CD8-positive, alpha-beta memory T cell (primary cell): ENCODE data around the gene DAO. TPM values are rescaled to one million over a fixed set of nuclear protein-coding genes. Genes with fewer than 3 reads are reported as not detected.
A peak's percentile ranks its signal among the peaks of the same experiment; 100 is the strongest.
"Not testable (repeated sequence)": the region's sequence is repeated elsewhere in the genome, so short reads cannot be mapped to it uniquely, and the experiment has no call there.

Source experiments
- CTCF ChIA-PET: fragments of 350-600 bp; sonication (Branson Sonifier 250); formaldehyde crosslinking; loops from one replicate; lab custom pipeline; 2021; ENCODE audit warnings: antibody characterized with exemption; lab: Charles Lee
- POLR2A ChIA-PET: fragments of 350-600 bp; sonication (Branson Sonifier 250); formaldehyde crosslinking; loops from one replicate; lab custom pipeline; 2021; ENCODE audit warnings: antibody characterized with exemption; lab: Charles Lee
- DNase-seq, 5 donors: peaks; one replicate each; pipeline versions ENCODE4 v3.0.0 to v3.0.0-alpha.2; 2020 to 2022; ENCODE audit warnings: mixed read lengths in 1 of 5
- H3K27ac ChIP-seq: one replicate; pipeline ENCODE4 v1.7.0; 2013; ENCODE audit warnings: low read depth, mild to moderate bottlenecking, low read length, moderate library complexity
- H3K27me3 ChIP-seq: 2 replicates; pipeline ENCODE4 v1.7.0; 2013; ENCODE audit warnings: low read length, mild to moderate bottlenecking; ENCODE audit not compliant: insufficient read depth, poor library complexity, severe bottlenecking
- H3K36me3 ChIP-seq: 2 replicates; pipeline ENCODE4 v1.7.0; 2013; ENCODE audit warnings: mild to moderate bottlenecking, low read length, moderate library complexity; ENCODE audit not compliant: insufficient read depth
- H3K4me1 ChIP-seq: 2 replicates; pipeline ENCODE4 v1.7.0; 2013; ENCODE audit warnings: mild to moderate bottlenecking, low read length, moderate library complexity; ENCODE audit not compliant: insufficient read depth
- H3K4me3 ChIP-seq: 2 replicates; pipeline ENCODE4 v1.7.0; 2013; ENCODE audit warnings: mild to moderate bottlenecking, low read length
- H3K9me3 ChIP-seq: 2 replicates; pipeline ENCODE4 v1.7.0; 2013; ENCODE audit warnings: mild to moderate bottlenecking, low read length
- H3K27ac Mint-ChIP-seq, 8 donors: one replicate each; pipeline ENCODE4 v1.8.0; 2020 to 2021; ENCODE audit warnings: mixed read lengths in 8 of 8, mild to moderate bottlenecking in 6 of 8, inconsistent platforms in 3 of 8, moderate library complexity in 3 of 8
- H3K27me3 Mint-ChIP-seq, 2 donors: one replicate each; pipeline ENCODE4 v1.8.0; 2020 to 2021; ENCODE audit warnings: mixed read lengths in 2 of 2, mild to moderate bottlenecking in 1 of 2, moderate library complexity in 1 of 2
- H3K36me3 Mint-ChIP-seq, 3 donors: one replicate each; pipeline ENCODE4 v1.8.0; 2020 to 2021; ENCODE audit warnings: mixed read lengths in 3 of 3, inconsistent platforms in 1 of 3, mild to moderate bottlenecking in 1 of 3
- H3K4me1 Mint-ChIP-seq, 3 donors: one replicate each; pipeline ENCODE4 v1.8.0; 2020 to 2021; ENCODE audit warnings: mixed read lengths in 3 of 3, inconsistent platforms in 1 of 3, mild to moderate bottlenecking in 1 of 3
- H3K4me3 Mint-ChIP-seq, 7 donors: one replicate each; pipeline ENCODE4 v1.8.0; 2020 to 2021; ENCODE audit warnings: mixed read lengths in 7 of 7, mild to moderate bottlenecking in 6 of 7, moderate library complexity in 4 of 7, inconsistent platforms in 2 of 7
- H3K9me3 Mint-ChIP-seq, 5 donors: one replicate each; pipeline ENCODE4 v1.8.0; 2020 to 2022; ENCODE audit warnings: mixed read lengths in 5 of 5, mild to moderate bottlenecking in 3 of 5, moderate library complexity in 2 of 5, inconsistent platforms in 1 of 5
- polyA plus RNA-seq: library from polyadenylated mRNA; unstranded; fragments of 300-500 nt; fragmentation: Illumina TruSeq; gene quantifications from one replicate; pipeline ENCODE4 v1.2.3, GENCODE V29; 2021
- total RNA-seq, 2 experiments: library from RNA; stranded (reverse); gene quantifications; one replicate each; pipeline ENCODE4 v1.2.3, GENCODE V29; 2021

The DAO gene
- total and polyA plus RNA-seq, 3 experiments from 2014 or later = not detected

- H3K36me3 ChIP-seq, H3K27me3 Mint-ChIP-seq, H3K4me3 Mint-ChIP-seq, DNase-seq, H3K9me3 Mint-ChIP-seq, H3K9me3 ChIP-seq, H3K27me3 ChIP-seq, H3K27ac ChIP-seq, H3K4me3 ChIP-seq: not testable (repeated sequence)
- CTCF ChIA-PET = interaction anchor here (1.4 kb wide), 1 partner anchor 38 kb away, joined by 3 read pairs; no protein-coding TSS in a partner anchor
- H3K4me1 ChIP-seq = peaks cover 24% of the 10 kb centered on the region
- H3K27ac Mint-ChIP-seq = peak overlapping the region in 4 of 8 donors; percentile 45 to 89 (median 73)
- POLR2A ChIA-PET = interaction anchor here (0.8 kb wide), 1 partner anchor 15 kb away, joined by 5 read pairs; the partner anchor contains the start of gene SSH1
- H3K36me3 Mint-ChIP-seq = peaks cover 0 to 33% (median 4%) of the 10 kb centered on the region in 3 donors
- H3K4me1 Mint-ChIP-seq = peaks cover 43 to 56% (median 44%) of the 10 kb centered on the region in 3 donors
Observed at GRCh38 chr12:108841825-108842224, 38.1 kb upstream of the DAO start.

GRCh38 chr12:108842361-108842760 is 37.5 kb upstream of the DAO start:
- Mint-ChIP-seq H3K4me3 (no peak overlapping the region), H3K27me3 (no peaks in the 10 kb centered on the region), H3K4me1 (peaks cover 39 to 52% (median 41%) of the 10 kb centered on the region in 3 donors), H3K27ac (peak overlapping the region in 4 of 8 donors; percentile 21 to 89 (median 78)), H3K9me3 (no peaks in the 10 kb centered on the region), H3K36me3 (peaks cover 0 to 39% (median 4%) of the 10 kb centered on the region in 3 donors)
- CTCF ChIA-PET = interaction anchor here (1.4 kb wide), 1 partner anchor 39 kb away, joined by 3 read pairs; no protein-coding TSS in a partner anchor
- POLR2A ChIA-PET = interaction anchor here (0.8 kb wide), 1 partner anchor 15 kb away, joined by 5 read pairs; the partner anchor contains the start of gene SSH1
- Histone ChIP-seq H3K4me1 (peaks cover 24% of the 10 kb centered on the region), H3K9me3 (no peaks in the 10 kb centered on the region), H3K4me3 (no peak overlapping the region), H3K27ac (no peak overlapping the region), H3K27me3 (no peaks in the 10 kb centered on the region), H3K36me3 (no peaks in the 10 kb centered on the region)
- no peak for DNase-seq

GRCh38 chr12:108843187-108843586 is 36.7 kb upstream of the DAO start:
- Mint-ChIP-seq H3K4me3 (no peak overlapping the region), H3K36me3 (peaks cover 0 to 47% (median 9%) of the 10 kb centered on the region in 3 donors), H3K27ac (peak overlapping the region in 4 of 8 donors; percentile 20 to 82 (median 45)), H3K4me1 (peaks cover 31 to 43% (median 35%) of the 10 kb centered on the region in 3 donors), H3K9me3 (no peaks in the 10 kb centered on the region), H3K27me3 (no peaks in the 10 kb centered on the region)
- ChIA-PET POLR2A (interaction anchor here (1.3 kb wide), 1 partner anchor 14 kb away, joined by 4 read pairs; the partner anchor contains the start of gene SSH1), CTCF (no interaction called here)
- H3K9me3 ChIP-seq = no peaks in the 10 kb centered on the region
- H3K4me1 ChIP-seq = peaks cover 16% of the 10 kb centered on the region
- peaks cover 8% of the 10 kb centered on the region for H3K36me3 ChIP-seq
- no peak overlapping the region for H3K27ac ChIP-seq
- no peak overlapping the region for H3K4me3 ChIP-seq
- peak in 1 of 5 donors; percentile 30 for DNase-seq
- H3K27me3 ChIP-seq = no peaks in the 10 kb centered on the region

GRCh38 chr12:108845696-108846095 is 34.2 kb upstream of the DAO start:
- Mint-ChIP-seq H3K27ac (peak overlapping the region in 4 of 8 donors; percentile 12 to 65 (median 41)), H3K4me3 (no peak overlapping the region), H3K27me3 (no peaks in the 10 kb centered on the region), H3K9me3 (no peaks in the 10 kb centered on the region), H3K4me1 (peaks cover 11 to 23% (median 20%) of the 10 kb centered on the region in 3 donors), H3K36me3 (peaks cover 0 to 55% (median 12%) of the 10 kb centered on the region in 3 donors)
- DNase-seq = no peak
- Histone ChIP-seq H3K36me3 (peaks cover 8% of the 10 kb centered on the region), H3K4me3 (no peak overlapping the region), H3K27me3 (no peaks in the 10 kb centered on the region), H3K4me1 (no peaks in the 10 kb centered on the region), H3K27ac (no peak overlapping the region), H3K9me3 (no peaks in the 10 kb centered on the region)
- CTCF ChIA-PET = no interaction called here
- POLR2A ChIA-PET = no interaction called here

- no peaks in the 10 kb centered on the region for H3K4me1 ChIP-seq
- H3K36me3 Mint-ChIP-seq = peaks cover 0 to 53% (median 14%) of the 10 kb centered on the region in 3 donors
- H3K4me1 Mint-ChIP-seq = peaks cover 6 to 19% (median 17%) of the 10 kb centered on the region in 3 donors
- H3K27ac ChIP-seq = no peak overlapping the region
- no peak for DNase-seq
- no peak overlapping the region for H3K4me3 ChIP-seq
- peaks cover 8% of the 10 kb centered on the region for H3K36me3 ChIP-seq
- H3K9me3 Mint-ChIP-seq = no peaks in the 10 kb centered on the region
- H3K27me3 Mint-ChIP-seq = no peaks in the 10 kb centered on the region
- H3K4me3 Mint-ChIP-seq = no peak overlapping the region
- H3K27ac Mint-ChIP-seq = peak overlapping the region in 1 of 8 donors; percentile 5
- POLR2A ChIA-PET = no interaction called here
- no peaks in the 10 kb centered on the region for H3K9me3 ChIP-seq
- no peaks in the 10 kb centered on the region for H3K27me3 ChIP-seq
- CTCF ChIA-PET = no interaction called here
Observed at GRCh38 chr12:108846290-108846701, 33.6 kb upstream of the DAO start.

- Histone ChIP-seq H3K36me3 (peaks cover 16% of the 10 kb centered on the region), H3K9me3 (no peaks in the 10 kb centered on the region), H3K27ac (no peak overlapping the region), H3K4me3 (no peak overlapping the region), H3K27me3 (no peaks in the 10 kb centered on the region), H3K4me1 (no peaks in the 10 kb centered on the region)
- no peaks in the 10 kb centered on the region for H3K27me3 Mint-ChIP-seq
- H3K9me3 Mint-ChIP-seq = no peaks in the 10 kb centered on the region
- H3K4me1 Mint-ChIP-seq = peaks cover 10 to 18% (median 14%) of the 10 kb centered on the region in 3 donors
- peak overlapping the region in 1 of 8 donors; percentile 85 for H3K27ac Mint-ChIP-seq
- CTCF ChIA-PET = interaction anchor here (1.2 to 1.5 kb wide), 2 partner anchors 10 to 12 kb away, joined by 3 to 4 read pairs; partner anchors contain the start of gene SSH1
- H3K36me3 Mint-ChIP-seq = peaks cover 0 to 57% (median 20%) of the 10 kb centered on the region in 3 donors
- no peak for DNase-seq
- POLR2A ChIA-PET = no interaction called here
- H3K4me3 Mint-ChIP-seq = no peak overlapping the region
Observed at GRCh38 chr12:108847705-108848104, 32.2 kb upstream of the DAO start.

- no peak overlapping the region for H3K4me3 Mint-ChIP-seq
- Histone ChIP-seq H3K9me3 (no peaks in the 10 kb centered on the region), H3K27ac (no peak overlapping the region), H3K4me1 (no peaks in the 10 kb centered on the region), H3K36me3 (peaks cover 18% of the 10 kb centered on the region), H3K27me3 (no peaks in the 10 kb centered on the region), H3K4me3 (no peak overlapping the region)
- no peaks in the 10 kb centered on the region for H3K9me3 Mint-ChIP-seq
- DNase-seq = no peak
- peaks cover 17 to 29% (median 18%) of the 10 kb centered on the region in 3 donors for H3K4me1 Mint-ChIP-seq
- CTCF ChIA-PET = interaction anchor here (1.1 to 1.2 kb wide), 2 partner anchors 101 to 186 kb away, joined by 3 read pairs; no protein-coding TSS in a partner anchor
- H3K27ac Mint-ChIP-seq = peak overlapping the region in 3 of 8 donors; percentile 19 to 87 (median 43)
- H3K27me3 Mint-ChIP-seq = no peaks in the 10 kb centered on the region
- POLR2A ChIA-PET = no interaction called here
- peaks cover 0 to 53% (median 17%) of the 10 kb centered on the region in 3 donors for H3K36me3 Mint-ChIP-seq
Observed at GRCh38 chr12:108849660-108850059, 30.2 kb upstream of the DAO start.

- Histone ChIP-seq H3K27ac (no peak overlapping the region), H3K36me3 (peaks cover 18% of the 10 kb centered on the region), H3K27me3 (no peaks in the 10 kb centered on the region), H3K4me3 (no peak overlapping the region), H3K9me3 (no peaks in the 10 kb centered on the region), H3K4me1 (peaks cover 6% of the 10 kb centered on the region)
- H3K4me3 Mint-ChIP-seq = no peak overlapping the region
- no peaks in the 10 kb centered on the region for H3K27me3 Mint-ChIP-seq
- H3K36me3 Mint-ChIP-seq = peaks cover 0 to 50% (median 16%) of the 10 kb centered on the region in 3 donors
- peaks cover 24 to 37% (median 29%) of the 10 kb centered on the region in 3 donors for H3K4me1 Mint-ChIP-seq
- no peak for DNase-seq
- peak overlapping the region in 2 of 8 donors; percentile 17 to 21 for H3K27ac Mint-ChIP-seq
- ChIA-PET CTCF (interaction anchor here (0.9 kb wide), 1 partner anchor 187 kb away, joined by 4 read pairs; no protein-coding TSS in a partner anchor), POLR2A (no interaction called here)
- H3K9me3 Mint-ChIP-seq = no peaks in the 10 kb centered on the region
Observed at GRCh38 chr12:108850854-108851573, 28.9 kb upstream of the DAO start.
